Measurements from ENCODE around the gene TENT5C.

Gene TENT5C

DNA sequence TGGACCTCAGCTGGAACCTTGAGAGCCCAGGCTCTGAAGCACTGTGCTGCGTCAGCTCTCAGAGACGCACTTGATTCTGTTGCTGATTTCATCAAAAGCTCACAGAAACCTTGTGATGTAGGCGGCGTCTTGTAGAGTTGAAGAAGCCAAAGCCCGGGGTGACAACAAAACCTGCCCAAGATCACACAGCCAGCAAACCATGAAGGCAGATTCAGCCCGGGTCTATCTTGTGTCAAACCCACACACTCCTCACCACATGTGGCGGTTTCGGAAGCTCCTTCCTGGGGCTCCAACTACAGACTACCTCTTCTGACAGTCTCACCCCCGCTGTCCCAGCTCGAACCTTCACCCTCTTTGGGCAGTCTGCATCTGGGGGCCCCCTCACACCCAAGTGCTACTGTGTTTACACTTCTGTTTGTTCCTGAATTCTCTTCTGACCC lies 50.4 kb downstream of the TENT5C start:
- H3K36me3 ChIP-seq (ENCODE audit: insufficient read depth, low read depth, low read length), result no peaks in the 10 kb centered on the region
- H3K9ac ChIP-seq (ENCODE audit: low read depth, low read length), result no peak overlapping the region
- H3K27ac ChIP-seq (ENCODE audit: low read length), result no peak overlapping the region
- no peak overlapping the region for H3K4me3 ChIP-seq (ENCODE audit: low read length)
- no peaks in the 10 kb centered on the region for H3K9me3 ChIP-seq (ENCODE audit: insufficient read depth, low read depth, low read length)
- H3K4me1 ChIP-seq (ENCODE audit: insufficient read depth, low read length), result peaks cover 3% of the 10 kb centered on the region; the same call in 1 of the 2 replicates
- no peaks in the 10 kb centered on the region for H3K27me3 ChIP-seq (ENCODE audit: insufficient read depth, low read length)

DNA sequence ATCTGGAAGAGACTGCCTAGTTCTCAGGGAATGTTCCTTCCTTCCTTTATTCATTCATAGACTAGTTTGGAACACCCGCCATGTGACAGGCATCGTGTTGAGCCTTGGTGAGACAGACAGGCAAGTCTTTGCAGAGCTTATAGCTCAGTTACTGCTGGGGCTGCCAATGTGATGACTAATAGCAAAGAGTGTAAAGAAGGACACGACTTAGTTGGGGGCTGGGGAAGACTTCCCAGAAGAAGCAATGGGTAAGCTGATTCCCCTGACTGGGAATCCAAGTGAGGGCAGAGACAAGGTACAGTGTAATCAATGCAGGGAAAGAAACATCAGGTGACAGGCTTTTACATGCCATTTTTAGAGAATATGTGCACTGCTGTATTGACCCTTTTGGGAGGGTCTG lies 51.2 kb downstream of the TENT5C start:
- no peaks in the 10 kb centered on the region for H3K9me3 ChIP-seq (ENCODE audit: insufficient read depth, low read depth, low read length)
- no peaks in the 10 kb centered on the region for H3K36me3 ChIP-seq (ENCODE audit: insufficient read depth, low read depth, low read length)
- H3K27me3 ChIP-seq (ENCODE audit: insufficient read depth, low read length), result no peaks in the 10 kb centered on the region
- no peak overlapping the region for H3K27ac ChIP-seq (ENCODE audit: low read length)
- H3K4me3 ChIP-seq (ENCODE audit: low read length), result no peak overlapping the region
- H3K4me1 ChIP-seq (ENCODE audit: insufficient read depth, low read length), result peaks cover 3% of the 10 kb centered on the region; the same call in 1 of the 2 replicates
- no peak overlapping the region for H3K9ac ChIP-seq (ENCODE audit: low read depth, low read length)

DNA sequence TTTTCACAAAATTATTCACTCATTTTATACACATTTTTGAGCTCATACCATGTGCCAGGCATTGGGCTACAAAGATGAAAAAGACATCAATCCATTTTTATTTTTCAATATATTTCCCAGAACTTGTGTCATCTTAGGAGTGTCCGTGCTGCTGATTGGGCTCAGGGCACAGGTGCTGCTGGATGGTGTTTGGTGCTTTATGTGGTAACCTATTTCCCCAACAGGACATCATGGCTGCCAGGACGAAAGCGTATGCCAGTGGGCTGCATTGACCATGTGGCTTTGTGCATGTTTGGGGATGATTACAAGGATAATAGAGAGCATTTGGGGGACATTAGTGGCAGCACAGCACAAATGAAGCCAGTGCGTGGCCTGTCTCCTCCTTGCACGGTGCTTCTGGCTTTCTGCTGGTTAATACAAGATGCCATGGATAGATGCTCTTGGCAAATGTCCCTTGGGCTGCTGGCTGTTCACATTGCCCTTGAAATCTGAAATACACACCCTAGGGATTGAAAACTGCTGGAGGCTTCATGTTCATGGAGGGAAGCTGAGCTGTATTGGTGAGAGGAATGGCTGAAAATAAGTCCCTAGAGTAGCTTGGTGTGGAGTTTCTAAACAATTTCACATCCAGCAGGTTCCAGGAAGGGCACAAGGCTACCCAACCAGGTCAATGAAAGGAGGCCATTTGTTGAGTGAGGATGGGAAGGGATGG lies 52.3 kb downstream of the TENT5C start:
- H3K9me3 ChIP-seq (ENCODE audit: insufficient read depth, low read depth, low read length), result no peaks in the 10 kb centered on the region
- no peak overlapping the region for H3K27ac ChIP-seq (ENCODE audit: low read length)
- no peak overlapping the region for H3K4me3 ChIP-seq (ENCODE audit: low read length)
- no peak overlapping the region for H3K9ac ChIP-seq (ENCODE audit: low read depth, low read length)
- H3K27me3 ChIP-seq (ENCODE audit: insufficient read depth, low read length), result no peaks in the 10 kb centered on the region
- H3K4me1 ChIP-seq (ENCODE audit: insufficient read depth, low read length), result peaks cover 6% of the 10 kb centered on the region
- H3K36me3 ChIP-seq (ENCODE audit: insufficient read depth, low read depth, low read length), result no peaks in the 10 kb centered on the region

DNA sequence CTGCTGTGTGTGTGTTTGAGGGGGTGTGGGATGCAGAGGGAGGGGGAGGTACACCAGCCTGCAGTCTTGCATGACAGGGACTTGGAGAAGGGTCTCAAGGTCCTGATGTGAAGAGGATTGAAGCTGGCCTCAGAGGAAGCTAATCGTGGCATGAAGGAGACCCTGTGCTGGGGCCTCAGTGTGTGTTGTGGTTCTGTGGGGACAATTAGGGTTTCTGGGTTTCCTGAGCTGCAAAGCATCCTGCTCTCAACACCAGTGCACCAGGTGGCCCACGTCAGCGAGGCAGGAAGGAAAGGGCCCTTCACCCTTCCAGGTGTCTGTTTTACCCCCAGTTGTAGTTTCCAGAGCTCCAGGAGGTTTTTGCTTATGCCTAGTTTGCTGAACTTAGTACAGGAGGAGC lies 52.8 kb downstream of the TENT5C start:
- no peaks in the 10 kb centered on the region for H3K27me3 ChIP-seq (ENCODE audit: insufficient read depth, low read length)
- no peaks in the 10 kb centered on the region for H3K36me3 ChIP-seq (ENCODE audit: insufficient read depth, low read depth, low read length)
- H3K9ac ChIP-seq (ENCODE audit: low read depth, low read length), result no peak overlapping the region
- H3K27ac ChIP-seq (ENCODE audit: low read length), result no peak overlapping the region
- H3K4me1 ChIP-seq (ENCODE audit: insufficient read depth, low read length), result peaks cover 9% of the 10 kb centered on the region
- no peak overlapping the region for H3K4me3 ChIP-seq (ENCODE audit: low read length)
- no peaks in the 10 kb centered on the region for H3K9me3 ChIP-seq (ENCODE audit: insufficient read depth, low read depth, low read length)

DNA sequence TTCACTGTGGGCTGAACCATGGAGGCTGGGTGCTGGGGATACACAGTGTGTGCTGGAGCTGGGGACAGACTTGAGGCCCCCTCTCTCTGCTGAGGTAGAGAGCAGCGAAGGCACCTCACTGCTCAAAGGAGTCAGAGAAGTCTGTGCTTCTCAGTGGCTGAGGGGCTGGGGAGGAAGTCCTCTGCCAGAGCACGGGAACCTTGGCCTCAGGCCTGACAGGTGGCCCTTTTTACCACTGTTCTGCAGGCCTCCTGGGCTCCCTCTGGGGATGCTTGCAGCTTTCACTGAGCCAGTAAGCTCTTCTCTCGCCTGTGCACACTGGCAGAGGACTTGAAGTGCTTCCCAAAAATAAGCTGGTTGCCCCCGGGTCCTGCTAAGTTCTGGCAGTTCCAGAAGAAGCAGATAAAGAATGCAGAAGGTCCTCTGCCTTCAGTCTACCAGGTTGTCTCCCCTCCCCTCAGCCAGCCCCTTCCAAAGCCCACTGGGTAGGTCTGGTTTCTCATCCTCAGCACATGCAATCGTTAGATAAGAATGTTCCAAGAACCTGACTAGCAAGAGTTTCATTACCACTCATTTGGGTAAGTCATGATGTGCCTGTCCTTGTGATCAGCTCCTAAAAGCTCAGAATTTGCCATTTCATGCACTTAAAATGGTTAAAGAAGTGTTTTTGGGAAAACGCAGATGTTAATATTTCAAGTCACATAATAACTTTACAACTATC lies 53.9 kb downstream of the TENT5C start:
- Histone ChIP-seq H3K4me1 (ENCODE audit: insufficient read depth, low read length) (peaks cover 9% of the 10 kb centered on the region), H3K27ac (ENCODE audit: low read length) (no peak overlapping the region)

DNA sequence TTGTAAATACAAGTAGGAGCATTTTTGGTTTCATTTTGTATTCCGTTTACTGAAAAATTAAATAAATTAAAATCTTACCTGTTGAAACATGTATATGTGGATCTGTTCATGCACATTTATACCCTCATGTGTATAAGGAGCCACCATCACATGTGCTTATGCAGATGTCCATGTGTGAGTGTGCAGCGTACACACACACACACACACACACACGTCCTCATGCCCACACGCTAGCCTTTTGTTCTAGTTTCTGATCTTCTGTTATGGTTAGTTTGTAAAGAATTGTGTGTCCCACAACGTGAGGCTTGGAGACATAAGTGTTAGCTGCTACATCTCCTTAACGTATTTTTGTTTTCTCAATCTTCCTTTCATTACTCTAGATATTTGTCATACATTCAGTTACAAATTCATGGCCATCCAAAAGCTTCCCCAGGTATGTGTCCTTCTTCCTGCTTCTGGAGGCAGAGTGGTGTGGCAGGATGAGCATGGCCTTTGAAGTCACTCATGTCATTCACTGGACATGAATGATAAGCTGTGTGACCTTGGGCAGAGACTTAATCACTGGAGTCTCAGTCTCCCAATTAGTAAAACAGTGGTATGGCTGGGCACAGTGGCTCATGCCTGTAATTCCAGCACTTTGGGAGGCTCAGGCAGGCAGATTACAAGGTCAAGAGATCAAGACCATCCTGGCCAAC lies 54.6 kb downstream of the TENT5C start:
- Histone ChIP-seq H3K9me3 (ENCODE audit: insufficient read depth, low read depth, low read length) (no peaks in the 10 kb centered on the region), H3K4me3 (ENCODE audit: low read length) (no peak overlapping the region), H3K36me3 (ENCODE audit: insufficient read depth, low read depth, low read length) (no peaks in the 10 kb centered on the region), H3K4me1 (ENCODE audit: insufficient read depth, low read length) (peaks cover 9% of the 10 kb centered on the region), H3K27me3 (ENCODE audit: insufficient read depth, low read length) (no peaks in the 10 kb centered on the region), H3K27ac (ENCODE audit: low read length) (no peak overlapping the region), H3K9ac (ENCODE audit: low read depth, low read length) (no peak overlapping the region)

More for the DNA sequence above, 53.9 kb downstream of the TENT5C start:
- Histone ChIP-seq H3K9me3 (ENCODE audit: insufficient read depth, low read depth, low read length) (no peaks in the 10 kb centered on the region), H3K36me3 (ENCODE audit: insufficient read depth, low read depth, low read length) (no peaks in the 10 kb centered on the region), H3K9ac (ENCODE audit: low read depth, low read length) (no peak overlapping the region), H3K4me3 (ENCODE audit: low read length) (no peak overlapping the region), H3K27me3 (ENCODE audit: insufficient read depth, low read length) (no peaks in the 10 kb centered on the region)

DNA sequence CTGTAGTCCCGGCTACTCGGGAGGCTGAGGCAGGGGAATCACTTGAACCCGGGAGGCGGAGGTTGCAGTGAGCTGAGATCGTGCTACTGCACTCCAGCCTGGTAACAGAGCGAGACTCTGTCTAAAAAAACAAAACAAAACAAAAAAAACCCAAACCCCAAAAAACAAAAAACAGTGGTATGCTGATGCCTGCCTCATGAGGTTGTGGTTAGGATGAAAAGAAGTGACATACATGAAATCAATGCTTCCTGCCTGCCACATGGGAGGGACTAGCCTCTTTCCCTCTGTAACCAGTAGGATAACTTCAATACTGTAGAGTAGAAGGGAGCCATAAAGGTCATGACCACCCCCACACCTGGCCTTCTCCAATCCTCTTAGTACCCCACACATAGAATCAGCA lies 55.2 kb downstream of the TENT5C start:
- no peak overlapping the region for H3K9ac ChIP-seq (ENCODE audit: low read depth, low read length)

DNA sequence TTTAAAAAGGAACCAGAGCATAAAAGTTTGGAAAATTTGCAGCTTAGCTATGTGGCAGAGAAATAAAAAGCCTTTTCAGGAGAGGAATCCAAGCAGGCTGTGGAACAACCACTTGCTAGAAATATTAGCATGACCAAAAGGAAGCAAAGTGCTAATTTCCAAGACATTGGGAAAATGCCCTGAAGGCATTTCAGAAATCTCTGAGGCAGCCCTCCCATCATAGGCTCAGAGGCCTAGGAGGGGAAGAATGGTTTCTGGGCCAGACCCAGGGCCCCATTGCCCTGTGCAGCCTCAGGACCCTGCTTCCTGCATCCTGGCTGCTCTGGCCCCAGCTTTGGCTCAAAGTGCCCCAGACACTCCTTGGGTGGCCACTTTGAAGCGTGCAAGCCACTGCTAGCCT lies 56.8 kb downstream of the TENT5C start:
- Histone ChIP-seq H3K9ac (ENCODE audit: low read depth, low read length) (no peak overlapping the region), H3K27ac (ENCODE audit: low read length) (no peak overlapping the region), H3K36me3 (ENCODE audit: insufficient read depth, low read depth, low read length) (no peaks in the 10 kb centered on the region), H3K4me1 (ENCODE audit: insufficient read depth, low read length) (peaks cover 7% of the 10 kb centered on the region; the same call in 1 of the 2 replicates), H3K9me3 (ENCODE audit: insufficient read depth, low read depth, low read length) (no peaks in the 10 kb centered on the region), H3K4me3 (ENCODE audit: low read length) (no peak overlapping the region), H3K27me3 (ENCODE audit: insufficient read depth, low read length) (no peaks in the 10 kb centered on the region)

More for the DNA sequence above, 55.2 kb downstream of the TENT5C start:
- Histone ChIP-seq H3K9me3 (ENCODE audit: insufficient read depth, low read depth, low read length) (no peaks in the 10 kb centered on the region), H3K4me1 (ENCODE audit: insufficient read depth, low read length) (peaks cover 9% of the 10 kb centered on the region), H3K36me3 (ENCODE audit: insufficient read depth, low read depth, low read length) (no peaks in the 10 kb centered on the region), H3K4me3 (ENCODE audit: low read length) (no peak overlapping the region), H3K27me3 (ENCODE audit: insufficient read depth, low read length) (no peaks in the 10 kb centered on the region), H3K27ac (ENCODE audit: low read length) (no peak overlapping the region)

DNA sequence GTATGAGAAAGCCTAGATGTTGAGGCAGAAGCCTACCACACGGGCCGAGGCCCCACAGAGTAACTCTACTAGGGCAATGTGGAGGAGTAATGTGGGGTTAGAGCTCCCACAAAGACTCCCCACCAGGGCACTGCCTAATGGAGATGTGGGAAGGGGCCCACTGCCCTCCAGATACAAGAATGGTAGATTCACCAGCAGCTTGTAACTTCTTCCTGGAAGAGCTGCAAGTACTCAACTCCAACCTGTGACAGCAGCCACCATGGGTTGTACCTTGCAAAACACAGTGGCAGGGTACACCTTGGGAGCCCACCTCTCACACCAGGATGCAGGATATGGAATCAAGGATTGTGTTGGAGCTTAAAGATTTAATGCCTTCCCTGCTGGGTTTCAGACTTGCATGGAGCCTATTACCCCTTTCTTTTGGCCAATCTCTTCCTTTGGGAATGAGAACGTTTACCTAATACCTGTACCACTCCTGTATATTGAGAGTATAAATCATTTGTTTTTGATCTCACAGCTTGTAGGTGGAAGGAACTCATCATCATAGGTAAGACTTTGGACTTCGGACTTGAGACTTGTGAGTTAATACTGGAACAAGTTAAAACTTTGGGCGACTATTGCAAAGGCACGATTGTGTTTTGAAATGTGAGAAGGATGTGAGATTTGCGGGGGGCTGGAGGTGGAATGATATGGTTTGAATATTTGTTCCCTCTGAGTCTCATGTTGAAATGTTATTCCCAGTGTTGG lies 57.5 kb downstream of the TENT5C start:
- Histone ChIP-seq H3K27ac (ENCODE audit: low read length) (no peak overlapping the region), H3K9ac (ENCODE audit: low read depth, low read length) (no peak overlapping the region), H3K4me3 (ENCODE audit: low read length) (no peak overlapping the region), H3K27me3 (ENCODE audit: insufficient read depth, low read length) (no peaks in the 10 kb centered on the region), H3K4me1 (ENCODE audit: insufficient read depth, low read length) (peaks cover 7% of the 10 kb centered on the region; the same call in 1 of the 2 replicates), H3K36me3 (ENCODE audit: insufficient read depth, low read depth, low read length) (no peaks in the 10 kb centered on the region), H3K9me3 (ENCODE audit: insufficient read depth, low read depth, low read length) (no peaks in the 10 kb centered on the region)

DNA sequence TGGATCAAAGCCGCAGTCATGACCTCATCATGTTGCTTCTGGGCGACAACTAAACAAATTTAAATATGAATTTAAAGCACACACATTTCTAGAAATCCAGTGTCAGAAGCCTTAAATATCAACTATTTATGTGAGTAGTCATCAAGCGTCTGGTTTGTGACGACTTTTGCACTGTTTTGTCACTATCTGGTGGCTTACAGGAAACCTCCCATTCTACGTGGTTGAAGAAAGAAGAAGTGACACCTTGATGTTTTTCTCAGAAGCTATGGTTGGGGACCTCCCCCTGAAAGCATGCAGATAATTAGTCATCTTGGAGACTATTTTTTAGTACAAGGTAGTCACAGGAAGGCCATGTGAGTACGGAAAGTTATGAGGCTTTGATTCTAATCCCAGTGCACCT lies 58.5 kb downstream of the TENT5C start:
- Histone ChIP-seq H3K9me3 (ENCODE audit: insufficient read depth, low read depth, low read length) (no peaks in the 10 kb centered on the region), H3K27me3 (ENCODE audit: insufficient read depth, low read length) (no peaks in the 10 kb centered on the region), H3K4me1 (ENCODE audit: insufficient read depth, low read length) (peaks cover 7% of the 10 kb centered on the region; the same call in 1 of the 2 replicates), H3K4me3 (ENCODE audit: low read length) (no peak overlapping the region), H3K9ac (ENCODE audit: low read depth, low read length) (no peak overlapping the region), H3K36me3 (ENCODE audit: insufficient read depth, low read depth, low read length) (no peaks in the 10 kb centered on the region), H3K27ac (ENCODE audit: low read length) (no peak overlapping the region)

DNA sequence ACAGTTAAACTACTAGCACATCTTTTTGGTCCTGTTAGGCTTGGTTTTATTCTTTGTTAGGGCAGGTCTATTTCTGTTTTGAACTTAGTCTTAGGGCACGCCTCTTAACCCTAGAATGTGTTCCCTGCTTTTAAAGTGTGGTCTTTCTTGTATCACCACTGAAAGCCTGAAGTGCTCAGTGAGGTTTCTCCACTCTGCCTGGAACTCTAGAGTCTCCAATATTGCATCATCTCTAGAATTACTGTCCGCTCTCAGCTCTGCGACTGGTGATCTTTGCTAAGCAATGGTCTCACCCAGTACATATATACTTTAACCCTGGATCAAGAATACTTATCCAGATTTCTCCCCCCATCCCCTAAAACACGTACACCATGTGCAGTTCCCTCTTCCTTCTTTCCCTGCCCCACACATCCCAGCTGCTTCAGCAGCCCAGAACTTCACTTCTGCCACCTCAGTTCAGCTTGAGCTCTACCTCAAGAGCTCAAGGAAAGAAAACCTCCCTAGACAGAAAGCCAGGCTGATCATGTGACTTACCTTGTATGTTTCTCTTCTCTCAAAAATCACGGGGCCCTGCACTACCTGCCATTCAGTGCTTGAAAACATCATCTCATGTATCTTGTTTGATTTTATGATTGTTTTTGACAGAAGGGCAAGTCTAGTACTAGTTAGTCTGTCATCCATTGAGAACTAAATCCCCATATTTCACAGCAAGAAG lies 59.9 kb downstream of the TENT5C start:
- Histone ChIP-seq H3K4me3 (ENCODE audit: low read length) (no peak overlapping the region), H3K9ac (ENCODE audit: low read depth, low read length) (no peak overlapping the region), H3K4me1 (ENCODE audit: insufficient read depth, low read length) (peaks cover 7% of the 10 kb centered on the region; the same call in 1 of the 2 replicates), H3K36me3 (ENCODE audit: insufficient read depth, low read depth, low read length) (no peaks in the 10 kb centered on the region), H3K27ac (ENCODE audit: low read length) (no peak overlapping the region), H3K9me3 (ENCODE audit: insufficient read depth, low read depth, low read length) (no peaks in the 10 kb centered on the region), H3K27me3 (ENCODE audit: insufficient read depth, low read length) (no peaks in the 10 kb centered on the region)
